Stimulated activated CD8-positive, alpha-beta memory T cell treated with anti-CD3 and anti-CD28 coated beads, Interleukin-4, amount 100 ng/mL, for 24 hours (primary cell): ENCODE data around the gene TNS4.
"Not testable (repeated sequence)": the region's sequence is repeated elsewhere in the genome, so short reads cannot be mapped to it uniquely, and the experiment has no call there.

ENCODE experiments used
- DNase-seq: peaks from one replicate; pipeline ENCODE4 v3.0.0-alpha.2; 2020; ENCODE audit warnings: low read depth

The TNS4 gene

DNA sequence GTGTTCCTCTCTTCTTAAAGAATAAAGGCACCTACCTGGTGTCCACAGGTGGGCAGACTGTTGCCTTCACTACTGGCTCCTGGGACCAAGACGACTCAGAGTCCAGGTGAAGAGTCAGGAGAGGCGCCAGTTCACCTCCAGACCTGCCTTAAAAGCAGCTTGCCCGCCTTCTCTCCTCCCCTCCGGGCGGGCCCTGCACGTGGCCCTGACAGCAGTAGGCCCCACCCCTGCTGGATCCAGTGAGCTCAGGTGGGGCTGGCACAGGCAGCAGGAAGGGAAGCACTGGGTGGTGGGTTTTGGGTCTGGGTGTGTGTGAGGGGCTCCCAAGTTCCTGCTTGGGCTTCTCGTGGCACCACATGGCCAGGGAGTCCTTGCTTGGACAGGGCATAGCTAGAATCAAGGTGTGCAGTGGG is at the start of gene TNS4:
TNS4 (minus strand) TSS at position 125 of the 413 bp plus-strand sequence. CDS start 5,198 bp downstream, outside the sequence.
- DNase-seq: no peak

- DNase-seq: no peak
Observed at GRCh38 chr17:40550608-40551007, 49.2 kb upstream of the TNS4 start.

- DNase-seq: no peak
Observed at GRCh38 chr17:40548982-40549685, 47.7 kb upstream of the TNS4 start.

DNA sequence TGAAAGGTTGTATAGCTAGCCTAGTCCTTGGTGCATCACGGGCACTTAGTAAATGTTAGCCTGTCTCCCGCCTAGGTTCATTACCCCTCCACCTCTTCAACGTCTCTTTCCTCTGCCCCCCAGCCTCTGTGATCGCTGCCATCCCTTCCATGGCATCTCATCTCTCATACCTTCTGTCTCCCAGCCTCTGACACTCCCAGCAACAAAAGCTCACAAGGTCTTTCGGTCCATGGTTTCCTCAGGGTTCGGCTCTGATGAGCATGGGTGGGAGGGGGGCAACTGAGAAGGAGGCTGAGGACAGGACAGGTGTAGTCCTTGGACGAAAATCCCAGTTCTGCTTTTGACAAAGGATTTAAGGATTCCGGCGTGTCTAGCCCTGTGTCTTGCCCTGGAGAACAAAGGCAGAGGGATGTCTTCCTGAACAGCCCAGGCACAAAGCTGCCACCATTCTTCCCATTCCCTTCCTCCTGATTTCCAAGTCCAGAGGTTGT is 47.1 kb upstream of the TNS4 start:
- DNase-seq: no peak

DNA sequence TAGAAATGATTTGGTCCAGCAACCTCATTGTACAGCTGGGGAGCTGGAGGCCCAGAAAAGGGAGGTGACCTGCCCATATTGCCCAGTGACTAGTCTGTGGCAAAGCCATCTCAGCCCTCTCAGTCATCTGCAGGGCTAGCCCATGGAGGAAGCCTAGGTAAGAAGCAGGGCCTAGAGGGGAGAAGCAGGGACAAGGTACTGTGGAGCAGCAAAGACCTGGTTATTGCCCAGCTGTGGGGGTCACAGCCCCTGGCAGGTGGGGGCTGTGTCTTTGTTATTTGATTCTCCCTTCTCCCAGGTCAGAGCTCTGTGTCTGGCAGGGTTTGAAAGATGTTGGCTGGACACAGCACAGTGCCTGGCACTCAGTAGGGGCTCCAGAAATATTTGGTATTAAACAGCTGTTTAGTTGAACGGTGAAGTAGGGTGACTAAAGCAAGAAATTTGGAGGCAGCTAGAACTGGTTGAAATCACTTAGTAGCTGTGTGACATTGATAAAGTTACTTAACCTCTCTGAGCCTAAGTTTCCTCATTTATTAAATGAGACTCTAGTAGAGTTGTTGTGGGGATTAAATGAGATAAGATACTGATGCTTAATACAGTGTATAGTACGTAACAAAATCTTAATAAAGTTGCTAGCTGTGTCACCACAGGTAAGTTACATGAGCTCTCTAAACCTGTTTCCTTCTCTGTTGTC is 46.5 kb upstream of the TNS4 start:
- no peak for DNase-seq

- DNase-seq: peak; percentile 56
Observed at GRCh38 chr17:40547079-40547784, 45.8 kb upstream of the TNS4 start.

- DNase-seq: not testable (repeated sequence)
Observed at GRCh38 chr17:40546497-40546896, 45.1 kb upstream of the TNS4 start.

GRCh38 chr17:40545660-40546059 is 44.2 kb upstream of the TNS4 start:
- no peak for DNase-seq

DNA sequence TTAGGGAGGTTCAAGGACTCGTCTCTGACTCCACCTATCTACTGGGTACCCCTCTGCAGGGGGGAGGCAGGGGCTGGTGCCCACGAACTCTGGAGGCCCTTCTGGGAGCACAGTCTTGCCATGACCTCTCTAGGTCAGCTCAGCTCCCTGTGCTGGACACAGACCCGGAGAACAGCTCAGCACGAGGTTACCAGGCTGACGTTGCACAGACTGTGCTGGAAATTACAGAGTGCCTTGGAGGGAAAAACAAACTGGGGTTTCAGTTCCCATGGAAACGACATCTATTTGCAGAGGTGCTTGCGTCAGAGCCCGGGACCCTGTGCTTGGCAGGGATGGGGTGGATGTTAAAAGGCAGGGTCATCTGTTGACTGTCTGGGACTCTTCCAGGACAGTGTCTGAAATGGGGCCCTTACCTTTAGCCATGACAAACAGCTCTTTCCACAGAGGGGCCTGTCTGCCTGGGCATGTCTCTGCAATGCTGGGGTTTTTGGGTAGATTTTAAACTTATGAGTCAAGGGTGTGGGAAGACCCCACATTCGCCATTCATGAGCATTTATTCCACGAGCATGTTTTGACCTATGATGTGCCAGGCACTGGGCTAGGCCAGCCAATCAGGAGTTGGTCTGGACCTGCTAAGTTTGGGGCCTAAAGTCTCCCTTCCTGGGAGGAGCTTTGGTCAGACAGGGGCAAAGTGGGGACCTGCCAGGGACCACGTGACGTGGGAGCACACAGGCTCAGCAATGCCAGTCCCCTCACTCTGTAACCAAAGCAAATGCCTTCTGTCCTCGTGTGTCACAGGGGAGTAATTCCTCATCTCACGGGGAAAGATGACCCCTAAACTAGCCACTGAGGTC is 41.4 kb upstream of the TNS4 start:
- no peak for DNase-seq

DNA sequence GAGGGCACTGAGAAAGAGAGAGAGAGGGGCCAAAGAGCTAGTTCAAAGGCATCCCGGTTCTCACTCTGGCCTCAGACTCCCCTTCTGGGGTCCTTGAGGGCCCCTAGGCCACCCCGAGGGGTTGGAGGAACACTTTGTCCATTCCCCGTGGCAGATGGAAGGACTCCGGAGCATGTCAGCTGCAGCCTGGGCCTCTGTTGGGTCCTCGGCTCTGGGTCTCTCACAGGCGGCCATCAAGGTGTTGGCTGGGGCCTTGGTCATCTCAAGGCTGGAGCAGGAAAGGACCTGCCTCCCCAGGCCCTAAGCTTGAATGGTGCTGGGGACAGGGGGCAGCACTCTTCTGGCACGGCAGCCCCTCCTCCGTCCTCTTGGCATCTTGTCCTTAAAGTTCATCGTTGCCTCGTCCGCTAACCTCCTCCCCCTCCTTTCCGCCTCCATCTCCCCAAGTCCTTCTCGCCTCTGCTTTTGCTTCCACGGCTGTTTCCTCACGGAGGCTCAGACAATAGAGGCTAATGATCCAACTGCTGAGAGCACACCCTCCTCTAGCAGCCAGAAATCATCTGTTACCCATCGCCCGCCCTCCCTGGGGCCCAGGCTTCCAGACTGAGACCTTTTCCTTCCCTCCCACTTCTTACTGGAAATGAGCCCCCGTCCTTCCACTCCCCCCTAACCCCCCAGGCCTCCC is 40.6 kb upstream of the TNS4 start:
- DNase-seq: no peak

- peak; percentile 73 for DNase-seq
Observed at GRCh38 chr17:40541060-40541872, 39.8 kb upstream of the TNS4 start.

DNA sequence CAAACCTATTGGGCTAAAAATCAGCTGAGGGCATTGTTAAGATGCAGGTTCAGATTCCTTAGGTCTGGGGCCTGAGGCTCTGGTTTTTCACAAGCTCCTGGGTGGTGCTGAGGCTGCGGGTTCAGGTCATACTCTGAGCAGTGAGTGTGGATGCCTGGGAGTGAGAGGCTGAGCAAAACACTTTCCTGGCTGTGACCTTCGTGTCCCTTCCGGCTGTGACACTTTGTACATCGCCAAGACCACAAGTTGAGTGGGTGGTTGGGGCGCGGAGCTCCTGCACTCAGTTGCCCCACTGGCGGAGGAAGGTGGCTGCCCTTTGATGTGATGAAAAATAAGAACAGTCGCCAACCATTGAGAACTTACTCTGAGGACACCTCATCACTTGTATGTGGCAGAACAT is 39.0 kb upstream of the TNS4 start:
- DNase-seq: no peak

GRCh38 chr17:40539711-40540411 is 38.4 kb upstream of the TNS4 start:
- no peak for DNase-seq

GRCh38 chr17:40538936-40539705 is 37.7 kb upstream of the TNS4 start:
- DNase-seq: no peak

- DNase-seq: no peak
Observed at GRCh38 chr17:40538019-40538935, 36.9 kb upstream of the TNS4 start.

DNA sequence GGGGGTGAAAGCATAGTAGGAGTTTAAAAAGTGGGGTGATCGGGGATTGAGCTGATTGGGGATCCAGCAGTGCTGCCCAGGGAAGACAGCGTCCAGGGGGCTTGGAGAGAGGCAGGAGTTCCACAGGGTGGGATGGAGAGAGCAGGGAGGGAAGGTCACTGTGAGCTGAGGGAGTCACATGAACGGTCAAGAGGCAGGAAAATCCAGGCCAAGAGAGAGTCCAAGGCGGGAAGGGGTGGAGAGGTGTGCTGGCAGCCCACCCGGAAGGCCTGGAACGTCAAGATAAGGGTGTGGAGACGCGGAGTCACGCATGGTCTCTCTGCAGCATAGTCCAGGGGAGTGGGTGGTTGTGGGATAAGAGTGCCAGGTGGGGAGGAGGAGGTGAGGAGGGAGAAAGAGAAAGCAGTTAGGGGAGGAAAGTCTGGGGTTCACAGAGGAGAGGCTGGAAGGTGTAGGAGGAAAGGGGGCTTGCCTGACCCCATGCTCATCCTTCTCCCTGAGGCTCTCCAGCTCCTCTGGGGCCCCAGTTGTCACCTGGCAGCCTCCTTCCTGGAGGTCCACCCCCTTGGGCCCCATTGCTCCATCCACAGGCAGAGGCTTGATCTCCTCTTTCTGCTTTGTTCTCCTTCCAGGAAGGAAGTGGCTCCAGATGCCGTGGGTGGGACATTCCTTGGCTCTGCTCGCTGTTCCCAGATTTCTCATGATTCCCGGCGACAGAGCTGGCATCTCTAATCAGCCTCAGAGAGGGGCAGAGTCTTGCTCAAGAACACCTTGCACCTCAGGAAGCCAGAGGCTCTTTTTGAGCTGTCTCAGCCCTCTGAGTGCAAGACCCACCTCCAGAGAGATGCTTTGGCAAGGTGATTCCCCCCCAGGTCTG is 35.1 kb upstream of the TNS4 start:
- DNase-seq: no peak

DNA sequence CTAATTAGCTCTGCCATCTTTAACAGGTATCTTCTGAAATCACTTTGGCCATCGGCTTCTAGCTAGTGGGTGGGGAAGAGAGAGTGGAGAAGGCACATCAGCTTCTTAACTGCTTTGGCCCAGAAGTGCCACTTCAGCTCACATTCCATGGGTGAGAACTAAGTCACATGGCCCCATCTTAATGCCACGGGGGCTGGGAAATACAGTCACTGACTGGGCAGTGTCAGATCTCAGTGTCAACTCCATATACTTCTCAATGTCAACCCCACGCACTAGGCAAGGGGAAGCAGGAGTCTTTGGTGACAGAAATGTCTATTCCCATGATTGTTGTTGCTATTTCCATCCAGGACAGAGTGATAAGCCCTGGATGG is 34.5 kb upstream of the TNS4 start:
- DNase-seq: no peak
